NCI-H82 treated with DMSO at 0.1 percent for 48 hours (cell line): Measurements from ENCODE around the gene EFCC1.

Experiments
- DNase-seq: peaks from one replicate; lab custom pipeline; 2025; ENCODE audit not compliant: unreplicated experiment; lab: John Stamatoyannopoulos, UW

The EFCC1 gene

GRCh38 chr3:129014148-129014547 lies 13.0 kb downstream of the EFCC1 start:
- DNase-seq, result no peak

DNA sequence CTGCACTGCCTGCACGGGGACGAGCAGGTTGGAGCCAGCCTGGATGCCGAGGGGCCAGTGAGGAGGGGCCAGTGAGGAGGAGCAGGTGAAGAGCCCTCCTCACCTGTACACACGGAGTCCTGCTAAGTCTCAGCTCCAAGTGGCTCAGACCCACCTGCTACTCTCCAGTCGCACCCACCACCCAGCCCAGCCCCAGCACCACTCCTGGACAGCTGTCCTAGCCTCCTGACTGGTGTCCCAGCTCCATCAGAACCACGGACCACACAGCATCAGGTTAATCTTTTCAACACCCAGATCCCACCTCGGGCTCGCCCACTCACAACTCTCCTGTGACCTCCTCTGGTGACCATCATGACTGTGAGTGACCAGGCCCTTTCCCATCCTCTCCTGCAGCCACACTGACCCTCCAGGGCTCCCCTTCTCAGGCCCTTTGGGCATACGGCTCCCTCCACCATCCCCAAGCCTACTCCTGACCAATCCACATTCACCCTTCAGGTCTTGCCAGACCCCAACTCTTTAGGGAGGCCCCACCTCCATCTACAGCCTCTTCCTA lies 13.8 kb downstream of the EFCC1 start:
- DNase-seq, result no peak

DNA sequence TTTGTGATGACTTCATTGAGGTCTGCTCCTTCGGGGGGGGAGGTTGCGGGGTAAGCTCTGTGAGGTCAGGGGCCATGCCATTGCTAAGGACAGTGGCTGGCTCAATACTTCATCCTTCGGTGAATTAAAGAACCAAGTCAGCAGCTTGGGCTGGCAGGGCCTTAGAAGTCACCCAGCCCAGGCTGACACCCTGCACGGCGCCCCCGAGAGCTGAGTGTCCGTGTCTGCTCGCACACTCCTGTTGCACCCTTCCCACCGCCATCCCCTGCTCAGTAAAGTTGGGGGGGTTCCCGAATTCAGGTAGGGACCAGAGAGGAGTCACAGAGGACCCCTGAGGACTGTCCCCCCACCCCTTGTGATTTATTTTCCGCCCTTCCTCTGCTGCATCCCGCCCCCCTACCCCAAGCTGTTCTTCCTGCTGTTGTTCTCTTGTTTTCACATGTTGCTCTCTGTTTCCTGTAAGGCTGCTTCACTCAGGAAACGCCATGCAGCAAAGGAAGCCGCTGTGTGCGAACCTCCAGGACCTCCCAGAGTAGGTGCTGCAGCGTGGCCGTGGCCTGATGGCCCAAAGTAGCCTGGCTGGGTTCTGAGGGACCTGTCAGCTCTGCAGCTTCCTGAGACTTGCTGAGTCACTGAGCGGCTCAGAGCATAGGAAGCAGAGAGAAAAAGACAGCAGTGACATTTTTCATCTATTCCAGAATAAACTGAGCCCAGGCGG lies 14.4 kb downstream of the EFCC1 start:
- no peak for DNase-seq

GRCh38 chr3:129016356-129016719 lies 15.2 kb downstream of the EFCC1 start:
- no peak for DNase-seq

DNA sequence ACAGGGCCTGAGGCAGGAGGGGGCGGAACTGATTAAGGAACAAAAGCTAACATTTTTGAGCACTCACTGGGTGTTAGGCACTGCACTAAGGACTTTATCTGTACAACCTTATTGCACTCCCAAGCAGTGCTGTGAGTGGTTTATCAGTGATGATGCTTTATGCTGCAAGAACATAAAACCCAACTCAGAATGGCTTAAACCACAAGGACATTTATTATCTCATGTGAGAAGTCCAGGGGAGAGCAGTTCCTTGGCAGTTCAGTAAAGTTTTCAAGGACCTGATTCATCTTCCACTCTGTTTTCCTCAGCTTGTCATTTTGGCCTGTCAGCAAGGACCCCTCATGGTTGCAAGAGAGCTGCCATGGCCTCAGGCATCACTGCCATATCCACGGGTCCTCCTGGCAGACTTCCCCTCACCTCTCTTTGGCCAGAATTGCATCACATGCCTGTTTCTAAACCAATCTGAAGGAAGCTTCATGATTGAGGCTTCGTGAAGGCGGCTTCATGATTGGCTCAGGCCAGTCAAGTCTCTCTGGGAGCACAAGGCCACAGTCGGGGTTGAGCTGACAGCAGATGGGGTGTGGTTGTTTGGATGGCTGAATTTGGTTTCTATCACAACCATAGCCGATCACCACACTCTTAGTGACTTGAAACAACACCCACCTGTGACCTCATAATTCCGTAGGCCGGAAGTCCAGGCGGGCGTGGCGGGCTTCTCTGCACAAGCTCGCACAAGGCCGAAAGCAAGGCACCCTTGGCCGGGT lies 15.8 kb downstream of the EFCC1 start:
- no peak for DNase-seq

- no peak for DNase-seq
These were observed 16.4 kb downstream of the EFCC1 start for GRCh38 chr3:129017484-129017899.

DNA sequence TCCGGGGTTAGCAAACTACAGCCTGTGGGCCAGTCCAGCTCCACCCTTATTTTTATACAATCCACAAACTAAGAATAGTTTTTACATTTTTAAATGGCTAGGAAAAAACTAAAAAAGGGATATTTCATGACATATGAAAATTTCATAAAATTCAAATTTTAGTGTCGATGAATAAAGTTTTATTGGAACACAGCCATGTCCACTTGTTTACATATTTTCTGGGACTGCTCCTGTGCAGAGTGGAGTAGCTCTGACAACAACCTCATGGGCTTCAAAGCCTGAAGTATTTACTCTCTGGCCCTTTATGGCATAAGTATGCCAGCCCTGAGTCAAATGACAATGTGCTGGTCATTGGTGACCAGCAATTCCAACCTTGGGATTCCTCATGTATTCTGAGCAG lies 17.2 kb downstream of the EFCC1 start:
- no peak for DNase-seq

DNA sequence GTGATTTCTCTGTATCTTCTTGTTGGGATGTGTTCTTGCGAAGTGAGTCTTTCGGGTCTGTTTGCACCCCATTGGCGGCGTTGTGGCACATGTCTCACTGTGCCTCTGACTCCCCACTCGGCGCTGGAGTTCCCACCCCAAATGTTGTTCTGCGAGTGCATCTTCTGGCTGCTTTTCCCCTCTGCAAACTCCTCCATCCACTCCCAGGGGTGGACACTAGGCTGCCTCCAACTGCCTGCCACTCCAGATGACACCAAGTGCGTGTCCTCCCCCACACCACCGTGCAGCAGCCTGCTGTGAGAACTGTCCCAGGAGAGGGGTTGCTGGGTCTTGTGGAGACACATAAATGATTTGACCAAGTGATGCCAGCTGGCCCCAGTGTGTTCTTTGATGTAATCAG lies 17.6 kb downstream of the EFCC1 start:
- no peak for DNase-seq

DNA sequence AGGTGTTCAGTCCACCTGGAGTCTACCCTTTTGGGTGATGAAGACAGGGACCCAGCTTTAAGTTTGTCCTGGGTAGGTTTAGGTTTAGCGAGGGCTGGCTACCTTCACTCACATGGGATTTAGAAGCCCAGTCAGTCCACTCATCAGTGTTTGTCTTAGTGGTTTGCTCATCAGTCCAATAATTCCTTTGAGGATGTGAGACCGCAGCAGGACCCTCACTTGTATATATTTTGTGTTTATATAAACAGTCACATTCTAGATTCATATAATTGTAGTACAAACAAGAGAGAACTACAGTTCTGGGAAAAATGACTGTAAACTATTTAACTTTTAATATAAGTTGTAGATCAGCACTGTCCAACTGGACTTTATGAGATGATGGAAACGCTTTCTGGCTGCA lies 18.2 kb downstream of the EFCC1 start:
- DNase-seq, result no peak

- DNase-seq, result no peak
These were observed 19.6 kb downstream of the EFCC1 start for GRCh38 chr3:129020691-129021090.

GRCh38 chr3:129021140-129021551 lies 20.0 kb downstream of the EFCC1 start:
- DNase-seq, result no peak

GRCh38 chr3:129022114-129023007 lies 21.3 kb downstream of the EFCC1 start:
- DNase-seq, result no peak

- DNase-seq, result no peak
These were observed 21.9 kb downstream of the EFCC1 start for GRCh38 chr3:129023008-129023358.

DNA sequence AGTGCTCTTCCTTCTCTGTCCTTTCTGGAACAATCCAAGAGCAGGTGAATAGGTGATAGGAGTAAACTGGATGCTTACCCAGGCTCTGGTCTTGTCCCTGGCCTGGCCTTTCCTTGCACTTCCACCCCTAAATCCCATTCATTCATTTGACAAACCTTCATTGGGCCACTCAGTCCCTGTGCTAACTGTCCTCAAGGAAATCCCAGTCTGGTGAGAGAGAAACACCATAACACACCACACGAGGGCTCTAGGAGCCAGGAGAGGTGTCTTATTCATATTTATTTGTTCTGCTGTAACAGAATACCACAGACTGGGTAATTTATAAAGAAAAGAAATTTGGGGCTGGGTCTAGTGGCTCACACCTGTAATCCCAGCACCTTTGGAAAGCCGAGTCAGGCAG lies 22.8 kb downstream of the EFCC1 start:
- no peak for DNase-seq

DNA sequence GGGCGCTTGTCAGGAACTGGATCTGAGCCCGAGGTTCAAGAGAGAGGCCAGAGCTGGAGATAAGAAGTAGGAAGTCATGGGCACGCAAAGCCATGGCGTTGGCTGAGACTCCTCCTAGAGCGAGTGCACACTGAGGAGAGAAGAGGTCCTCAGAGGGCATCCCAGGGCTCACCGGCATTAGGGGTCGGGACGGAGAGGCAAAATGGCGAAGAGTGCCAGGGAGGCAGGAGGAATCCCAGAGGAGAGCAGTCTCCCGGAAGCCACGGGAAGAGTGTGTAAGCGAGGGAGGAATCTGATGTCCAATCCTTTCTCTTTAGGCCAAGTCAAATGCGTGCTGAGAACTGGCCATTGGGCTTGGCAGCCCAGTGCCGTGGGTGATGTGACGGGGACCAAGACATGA lies 24.0 kb downstream of the EFCC1 start:
- DNase-seq, result no peak

GRCh38 chr3:129025691-129026435 lies 24.8 kb downstream of the EFCC1 start:
- DNase-seq, result no peak

DNA sequence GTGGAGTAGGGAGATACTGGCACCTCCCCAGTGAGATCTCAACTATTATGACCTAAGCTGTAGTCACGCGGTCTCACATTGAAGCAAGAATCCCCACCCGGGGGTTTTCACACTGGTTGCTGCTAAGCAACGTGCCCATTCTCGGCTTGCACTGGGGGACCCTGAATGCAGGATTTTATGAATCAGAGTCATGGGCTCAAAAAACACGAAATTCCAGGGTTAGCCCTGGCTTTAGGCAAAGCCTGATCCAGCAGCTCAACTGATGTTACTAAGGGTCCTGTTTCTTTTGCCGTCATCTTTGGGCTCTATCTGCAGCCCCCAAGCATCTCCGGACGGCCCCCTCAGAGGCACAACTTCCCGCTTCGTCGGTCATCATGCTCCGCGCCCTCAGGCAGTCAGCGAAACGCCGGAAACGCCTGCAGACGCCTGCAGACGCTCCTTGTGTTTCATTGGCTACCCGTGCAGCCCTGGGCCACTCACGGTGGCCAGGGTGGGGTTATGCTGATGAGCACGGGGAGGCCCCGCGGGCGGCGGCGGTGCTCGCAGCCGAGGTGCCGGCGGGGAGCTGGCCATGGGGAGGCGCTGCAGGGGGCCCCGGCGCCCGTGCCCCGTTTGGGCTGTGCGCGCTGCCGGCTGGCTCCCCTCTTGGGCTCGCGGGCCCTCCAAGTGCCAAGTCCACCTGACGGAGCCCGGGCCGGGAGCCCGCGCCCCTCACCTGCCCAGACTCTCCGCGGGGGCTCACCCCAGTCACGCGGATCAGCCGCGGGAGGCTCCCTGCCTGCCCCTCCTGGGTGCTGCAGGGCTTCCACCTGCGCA lies 25.8 kb downstream of the EFCC1 start:
- DNase-seq, result peak; percentile 71

- DNase-seq, result no peak
These were observed 26.4 kb downstream of the EFCC1 start for GRCh38 chr3:129027544-129027880.

DNA sequence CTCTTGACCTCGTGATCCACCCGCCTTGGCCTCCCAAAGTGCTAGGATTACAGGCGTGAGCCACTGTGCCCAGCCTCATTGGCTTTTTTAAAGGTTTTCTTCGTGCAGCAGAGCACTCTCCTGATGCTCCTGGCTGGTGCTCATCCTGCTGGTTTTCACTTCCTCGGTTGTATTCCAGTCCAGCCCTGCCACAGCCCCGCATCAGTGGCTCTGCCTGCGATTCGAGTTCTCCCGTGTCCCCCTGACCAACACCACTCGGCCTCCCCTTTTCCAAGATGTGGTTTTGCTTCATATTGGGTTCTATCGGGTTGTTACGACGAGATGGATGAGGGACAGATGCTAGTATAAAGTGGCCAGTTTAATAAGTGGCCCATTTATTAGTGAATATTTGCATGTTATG lies 27.8 kb downstream of the EFCC1 start:
- DNase-seq, result no peak

DNA sequence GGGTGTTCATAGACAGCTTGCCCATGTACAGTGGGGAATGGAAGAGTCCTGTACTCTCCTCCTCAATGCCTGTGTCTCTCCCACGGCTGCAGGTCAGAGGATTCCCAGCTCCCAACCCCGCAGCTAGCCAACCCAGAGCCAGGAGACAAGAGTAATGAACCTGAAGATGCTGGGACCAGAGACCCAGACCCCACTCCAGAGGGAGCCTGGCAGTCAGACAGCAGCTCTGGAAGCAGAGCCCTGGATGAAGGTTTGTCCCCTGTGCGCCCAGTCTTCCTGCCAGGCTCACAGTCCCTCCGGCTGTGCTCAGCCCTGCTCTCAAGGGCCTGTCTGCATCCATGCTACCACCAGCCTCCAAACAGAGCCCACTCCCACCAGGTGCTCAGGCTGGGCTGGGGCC lies 29.5 kb downstream of the EFCC1 start:
- DNase-seq, result no peak
